AML-193 (cell line): ENCODE measurements around the gene TPCN1.
A peak's percentile ranks its signal among the peaks of the same experiment; 100 is the strongest.

ENCODE experiments used
- DNase-seq, 2 experiments: peaks; one replicate each; lab custom pipeline; 2025; lab: John Stamatoyannopoulos, UW

Gene TPCN1

GRCh38 chr12:113221181-113221996 lies at the start of gene TPCN1:
Gene TPCN1, plus strand, starts transcription at chr12:113221464. Its CDS starts 5,389 bp downstream, at chr12:113226853.
- peak; percentile 99 for DNase-seq

- no peak for DNase-seq
Measured at GRCh38 chr12:113171543-113171942, 49.7 kb upstream of the TPCN1 start.

GRCh38 chr12:113172185-113172584 lies 49.1 kb upstream of the TPCN1 start:
- DNase-seq: no peak

GRCh38 chr12:113173081-113173698 lies 48.1 kb upstream of the TPCN1 start:
- DNase-seq: no peak

GRCh38 chr12:113174461-113175384 lies 46.5 kb upstream of the TPCN1 start:
- DNase-seq: peak; percentile 28 to 52

GRCh38 chr12:113179023-113179422 lies 42.2 kb upstream of the TPCN1 start:
- DNase-seq: no peak

GRCh38 chr12:113180333-113180732 lies 40.9 kb upstream of the TPCN1 start:
- DNase-seq: no peak

GRCh38 chr12:113181975-113182374 lies 39.3 kb upstream of the TPCN1 start:
- DNase-seq: no peak

GRCh38 chr12:113183030-113183589 lies 38.2 kb upstream of the TPCN1 start:
- no peak for DNase-seq

- no peak for DNase-seq
Measured at GRCh38 chr12:113184098-113184899, 37.0 kb upstream of the TPCN1 start.

GRCh38 chr12:113184900-113185179 lies 36.4 kb upstream of the TPCN1 start:
- DNase-seq: peak; percentile 87 to 90

GRCh38 chr12:113185180-113186032 lies 35.9 kb upstream of the TPCN1 start, which contains the start of the genes DDX54 and RITA1:
Gene DDX54, minus strand, starts transcription at chr12:113185478. Its CDS starts 27 bp downstream, at chr12:113185451.
Gene RITA1, plus strand, starts transcription at chr12:113185721. Its CDS starts 1,026 bp downstream, at chr12:113186747.
- DNase-seq: peak; percentile 54 to 63

- DNase-seq: no peak
Measured at GRCh38 chr12:113186033-113186365, 35.3 kb upstream of the TPCN1 start.

GRCh38 chr12:113186666-113187325 lies 34.5 kb upstream of the TPCN1 start:
- no peak for DNase-seq

GRCh38 chr12:113189361-113189760 lies 31.9 kb upstream of the TPCN1 start:
- peak in 1 of 2 experiments; percentile 7 for DNase-seq

GRCh38 chr12:113190761-113191160 lies 30.5 kb upstream of the TPCN1 start:
- no peak for DNase-seq

GRCh38 chr12:113191227-113191626 lies 30.0 kb upstream of the TPCN1 start:
- no peak for DNase-seq

GRCh38 chr12:113194971-113195391 lies 26.3 kb upstream of the TPCN1 start:
- DNase-seq: no peak

GRCh38 chr12:113195598-113195997 lies 25.7 kb upstream of the TPCN1 start:
- no peak for DNase-seq

- no peak for DNase-seq
Measured at GRCh38 chr12:113196582-113196981, 24.7 kb upstream of the TPCN1 start.
